Activated T-cell treated with anti-CD3 and anti-CD28 coated beads for 4 hours (primary cell): ENCODE results near the gene ALG6.
"Not testable (repeated sequence)": the region's sequence is repeated elsewhere in the genome, so short reads cannot be mapped to it uniquely, and the experiment has no call there.

Source experiments
- DNase-seq: peaks from one replicate; pipeline ENCODE4 v3.0.0-alpha.2; 2020

The ALG6 gene

GRCh38 chr1:63328781-63329180 is 38.6 kb upstream of the ALG6 start:
- no peak for DNase-seq

- no peak for DNase-seq
Measured at GRCh38 chr1:63329621-63330330, 37.7 kb upstream of the ALG6 start.

GRCh38 chr1:63330331-63330916 is 37.0 kb upstream of the ALG6 start:
- no peak for DNase-seq

- DNase-seq, result no peak
Measured at GRCh38 chr1:63342402-63342801, 25.0 kb upstream of the ALG6 start.

- no peak for DNase-seq
Measured at GRCh38 chr1:63343922-63344321, 23.5 kb upstream of the ALG6 start.

GRCh38 chr1:63350320-63350719 is 17.1 kb upstream of the ALG6 start:
- no peak for DNase-seq

- DNase-seq, result no peak
Measured at GRCh38 chr1:63352736-63353135, 14.7 kb upstream of the ALG6 start.

- DNase-seq, result not testable (repeated sequence)
Measured at GRCh38 chr1:63356234-63356633, 11.2 kb upstream of the ALG6 start.

- DNase-seq, result no peak
Measured at GRCh38 chr1:63359561-63359960, 7.9 kb upstream of the ALG6 start.

GRCh38 chr1:63362073-63362472 is 5.4 kb upstream of the ALG6 start:
- DNase-seq, result no peak

- DNase-seq, result no peak
Measured at GRCh38 chr1:63362578-63362977, 4.8 kb upstream of the ALG6 start.

- DNase-seq, result no peak
Measured at GRCh38 chr1:63363014-63363413, 4.4 kb upstream of the ALG6 start.

- no peak for DNase-seq
Measured at GRCh38 chr1:63366908-63367214, 566 bp upstream of the ALG6 start.

- DNase-seq, result no peak
Measured at GRCh38 chr1:63368131-63368530, 704 bp downstream of the ALG6 start.

GRCh38 chr1:63379583-63379982 is 12.2 kb downstream of the ALG6 start:
- no peak for DNase-seq

- no peak for DNase-seq
Measured at GRCh38 chr1:63381741-63382140, 14.3 kb downstream of the ALG6 start.

- no peak for DNase-seq
Measured at GRCh38 chr1:63401945-63402344, 34.5 kb downstream of the ALG6 start.

- no peak for DNase-seq
Measured at GRCh38 chr1:63403386-63403785, 36.0 kb downstream of the ALG6 start.

GRCh38 chr1:63405021-63405420 is 37.6 kb downstream of the ALG6 start:
- no peak for DNase-seq

- no peak for DNase-seq
Measured at GRCh38 chr1:63405987-63406386, 38.6 kb downstream of the ALG6 start.

GRCh38 chr1:63407002-63407401 is 39.6 kb downstream of the ALG6 start:
- DNase-seq, result no peak

- no peak for DNase-seq
Measured at GRCh38 chr1:63408331-63408730, 40.9 kb downstream of the ALG6 start.

- DNase-seq, result no peak
Measured at GRCh38 chr1:63411066-63411465, 43.6 kb downstream of the ALG6 start.

GRCh38 chr1:63413394-63413793 is 46.0 kb downstream of the ALG6 start:
- no peak for DNase-seq

- DNase-seq, result no peak
Measured at GRCh38 chr1:63414691-63415365, 47.4 kb downstream of the ALG6 start.
